Ectodermal cell (in vitro differentiated cells): ENCODE measurements around the gene AGR3.

Experiments
- H3K27ac ChIP-seq: 2 replicates; pipeline ENCODE4 v1.7.0; 2013; ENCODE audit warnings: mild to moderate bottlenecking, low read depth, low read length; ENCODE audit not compliant: insufficient read depth, poor library complexity, severe bottlenecking
- H3K27me3 ChIP-seq: 2 replicates; pipeline ENCODE4 v1.7.0; 2013; ENCODE audit warnings: mild to moderate bottlenecking, low read length; ENCODE audit not compliant: insufficient read depth, control insufficient read depth, poor library complexity, severe bottlenecking
- H3K36me3 ChIP-seq: one replicate; pipeline ENCODE4 v1.7.0; 2013; ENCODE audit warnings: low read length; ENCODE audit not compliant: control insufficient read depth, insufficient read depth
- H3K4me1 ChIP-seq: one replicate; pipeline ENCODE4 v1.7.0; 2013; ENCODE audit warnings: low read length; ENCODE audit not compliant: control insufficient read depth, insufficient read depth
- H3K4me3 ChIP-seq: 2 replicates; pipeline ENCODE4 v1.7.0; 2013; ENCODE audit warnings: low read depth, low read length, control low read depth; ENCODE audit not compliant: insufficient read depth
- H3K9me3 ChIP-seq: 2 replicates; pipeline ENCODE4 v1.7.0; 2013; ENCODE audit warnings: mild to moderate bottlenecking, low read length, moderate library complexity; ENCODE audit not compliant: control insufficient read depth
- WGBS, 2 experiments: methylation state at CpG; one replicate each; pipeline ENCODE4 v1.1.7; 2013; ENCODE audit warnings: missing lambda C conversion rate in 2 of 2; 5-methylcytosine and 5-hydroxymethylcytosine counted together

Gene AGR3

DNA sequence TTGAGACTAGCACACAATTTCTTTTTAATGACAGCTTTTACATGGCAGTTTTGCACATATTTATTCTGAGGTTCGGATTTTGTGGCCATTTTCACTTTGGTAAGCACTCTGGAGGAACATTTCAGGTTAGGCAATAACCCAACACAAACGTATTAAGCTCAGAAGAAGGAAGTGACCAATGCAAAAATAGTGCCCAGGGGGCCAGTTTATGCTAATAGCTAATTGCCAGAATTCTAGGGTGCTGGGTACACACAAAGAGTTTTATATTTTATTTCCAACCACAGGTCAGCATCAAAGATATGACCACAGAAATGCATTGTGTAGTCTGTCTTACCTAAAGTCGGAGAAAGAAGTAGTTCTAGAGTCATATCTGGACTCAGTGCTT, 68.6 kb downstream of the AGR3 start:
- H3K27ac ChIP-seq, result no peak overlapping the region
- WGBS, 2 experiments, result 84 to 90% methylated on average over 2 to 3 of the region's 3 CpGs
- H3K27me3 ChIP-seq, result no peaks in the 10 kb centered on the region
- no peaks in the 10 kb centered on the region for H3K9me3 ChIP-seq
- H3K36me3 ChIP-seq, result no peaks in the 10 kb centered on the region
- H3K4me3 ChIP-seq, result no peak overlapping the region
- H3K4me1 ChIP-seq, result no peaks in the 10 kb centered on the region

DNA sequence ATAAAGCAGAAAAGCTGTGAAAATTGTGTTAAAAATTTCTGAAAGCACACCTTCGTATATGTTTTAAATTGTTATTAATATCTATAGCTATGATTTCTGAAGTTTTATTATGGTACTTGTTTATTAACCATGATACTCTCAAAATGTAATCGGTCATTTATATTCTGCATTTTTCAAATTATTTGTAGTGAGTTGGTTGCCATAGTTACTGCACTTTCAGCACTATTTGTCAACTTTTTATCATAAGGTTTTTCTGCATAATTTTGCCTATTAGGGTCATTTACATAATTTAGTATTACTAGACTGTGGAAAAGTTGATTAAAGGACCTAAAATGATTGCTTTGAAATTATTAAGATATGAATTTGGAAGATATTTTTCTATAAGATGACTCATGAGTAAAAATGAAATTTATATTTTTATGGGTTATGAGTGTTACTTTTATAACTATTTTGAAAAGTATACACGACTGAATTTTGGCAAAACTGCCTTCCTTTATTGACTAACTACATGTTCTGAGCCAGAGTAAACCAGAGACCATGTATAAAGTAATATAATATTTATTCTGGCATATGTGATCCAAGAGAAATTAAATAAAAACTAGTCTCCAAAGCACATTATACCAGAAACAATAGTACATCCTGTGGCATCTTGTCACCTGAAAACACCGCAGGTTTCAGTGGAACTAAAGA, 69.1 kb downstream of the AGR3 start:
- H3K36me3 ChIP-seq, result no peaks in the 10 kb centered on the region
- no peaks in the 10 kb centered on the region for H3K4me1 ChIP-seq
- 88 to 93% methylated on average over 1 to 3 of the region's 4 CpGs for WGBS, 2 experiments
- no peaks in the 10 kb centered on the region for H3K27me3 ChIP-seq
- H3K9me3 ChIP-seq, result no peaks in the 10 kb centered on the region
- no peak overlapping the region for H3K27ac ChIP-seq
- no peak overlapping the region for H3K4me3 ChIP-seq

DNA sequence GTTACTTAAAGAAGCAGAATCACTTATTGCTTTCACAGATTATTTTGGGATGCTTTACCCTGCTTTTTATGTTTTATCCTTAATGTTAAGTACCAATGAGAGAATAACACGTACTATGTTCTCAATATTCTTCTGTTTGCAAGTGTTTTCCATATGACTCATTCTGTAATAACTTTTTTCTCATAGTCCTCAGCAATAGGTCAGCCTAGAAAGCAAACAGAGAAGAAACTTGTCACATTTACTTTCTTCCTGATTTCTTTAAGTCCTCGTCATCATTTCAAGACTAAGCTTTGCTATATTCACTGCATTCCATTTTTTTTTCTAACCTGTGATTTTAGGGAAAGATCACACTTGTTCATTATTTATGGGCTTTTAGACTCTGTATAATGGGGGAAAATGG, 70.2 kb downstream of the AGR3 start:
- Histone ChIP-seq H3K9me3 (no peaks in the 10 kb centered on the region), H3K36me3 (no peaks in the 10 kb centered on the region), H3K27ac (no peak overlapping the region), H3K4me1 (no peaks in the 10 kb centered on the region), H3K27me3 (no peaks in the 10 kb centered on the region), H3K4me3 (no peak overlapping the region)
- WGBS, 2 experiments, result 83 to 96% methylated on average over 2 of the region's 2 CpGs

DNA sequence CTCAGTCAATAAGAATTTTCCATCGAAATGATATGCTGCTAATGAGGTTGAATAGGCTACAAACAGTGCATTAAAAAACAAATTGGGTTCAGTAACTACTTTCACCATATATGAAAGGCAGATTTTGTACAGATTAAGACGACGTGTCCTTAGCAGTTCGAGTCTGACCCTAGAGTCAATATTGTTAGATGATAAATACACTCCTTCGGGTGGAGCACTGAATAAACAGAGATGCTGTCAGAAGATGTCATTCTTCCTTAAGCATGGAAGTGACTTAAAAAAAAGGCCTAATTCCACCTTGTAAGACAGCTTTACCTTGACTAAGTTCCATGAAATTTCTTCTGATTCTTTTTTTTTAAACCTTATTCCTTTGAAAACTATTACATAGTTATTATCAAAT, 71.2 kb downstream of the AGR3 start:
- Histone ChIP-seq H3K27me3 (no peaks in the 10 kb centered on the region), H3K27ac (no peak overlapping the region), H3K4me1 (no peaks in the 10 kb centered on the region), H3K36me3 (no peaks in the 10 kb centered on the region), H3K9me3 (no peaks in the 10 kb centered on the region), H3K4me3 (no peak overlapping the region)
- 97 to 98% methylated on average over 5 of the region's 5 CpGs for WGBS, 2 experiments

DNA sequence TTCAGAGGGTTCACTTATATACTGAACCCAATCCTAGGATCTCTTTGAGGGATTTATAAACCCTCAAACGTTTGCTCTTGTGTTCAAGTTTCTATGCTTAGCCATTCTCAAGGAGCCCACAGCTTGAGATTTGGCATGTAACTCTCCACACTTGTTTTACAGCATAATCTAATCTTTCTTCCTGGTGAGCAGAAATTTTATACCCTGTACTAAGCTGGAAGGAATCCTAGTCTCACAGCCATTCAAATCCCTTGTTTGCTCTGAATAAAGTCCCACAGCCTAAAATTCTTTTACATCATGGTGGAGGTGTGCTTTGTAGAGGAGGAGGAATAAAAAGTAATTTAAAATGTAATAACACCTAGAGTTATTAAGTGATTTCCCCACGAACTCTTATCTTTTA, 71.7 kb downstream of the AGR3 start:
- Histone ChIP-seq H3K36me3 (no peaks in the 10 kb centered on the region), H3K4me1 (no peaks in the 10 kb centered on the region), H3K9me3 (no peaks in the 10 kb centered on the region), H3K27ac (no peak overlapping the region), H3K27me3 (no peaks in the 10 kb centered on the region), H3K4me3 (no peak overlapping the region)
- WGBS, 2 experiments, result 74 to 85% methylated on average over 2 of the region's 2 CpGs
